GDM1 (cell line): ENCODE measurements around the gene RAB37.
A peak's percentile ranks its signal among the peaks of the same experiment; 100 is the strongest.

ENCODE experiments used
- DNase-seq: peaks from one replicate; lab custom pipeline; 2025; lab: John Stamatoyannopoulos, UW

The RAB37 gene, protein sequence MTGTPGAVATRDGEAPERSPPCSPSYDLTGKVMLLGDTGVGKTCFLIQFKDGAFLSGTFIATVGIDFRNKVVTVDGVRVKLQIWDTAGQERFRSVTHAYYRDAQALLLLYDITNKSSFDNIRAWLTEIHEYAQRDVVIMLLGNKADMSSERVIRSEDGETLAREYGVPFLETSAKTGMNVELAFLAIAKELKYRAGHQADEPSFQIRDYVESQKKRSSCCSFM

DNA sequence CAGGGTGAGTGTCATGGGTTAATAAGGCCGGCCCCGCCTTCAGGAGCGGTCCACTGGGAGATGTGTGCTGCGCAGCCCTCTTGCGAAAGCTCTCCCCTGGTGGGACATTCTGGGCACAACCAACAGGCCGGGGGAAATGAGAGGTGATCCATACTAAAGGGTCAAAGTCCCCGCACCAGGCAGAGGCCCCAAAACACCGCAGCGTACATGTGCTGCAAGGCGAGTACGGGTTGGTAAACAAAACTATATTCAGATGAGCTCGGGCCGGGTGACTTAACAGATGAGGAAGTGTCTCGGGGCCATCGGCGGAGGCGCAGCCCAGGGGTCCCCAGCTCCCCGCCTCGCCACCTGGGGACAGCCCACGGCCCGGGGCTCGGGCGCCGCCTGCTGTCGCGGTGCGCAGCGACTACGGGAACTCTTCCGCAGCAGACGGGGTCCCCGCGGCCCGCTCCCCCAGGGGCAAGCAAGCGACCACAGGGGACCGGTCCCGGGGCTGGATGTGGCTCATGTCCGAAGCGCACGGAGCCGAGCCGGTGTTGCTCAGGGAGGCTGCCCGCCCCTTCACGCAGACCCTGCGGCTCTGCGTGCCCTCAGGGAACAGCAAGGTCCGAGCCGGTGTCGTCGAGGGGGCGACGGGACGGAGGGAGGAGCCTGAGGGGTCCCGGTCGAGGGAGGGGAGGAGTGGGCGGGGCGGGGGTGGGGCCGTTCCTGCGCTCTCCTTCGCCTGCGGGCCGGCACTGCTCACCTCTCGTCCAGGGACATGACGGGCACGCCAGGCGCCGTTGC, at the start of gene RAB37:
RAB37 (plus strand) TSS at position 744 of the 786 bp plus-strand sequence; CDS start at position 761, 17 bp downstream.
- peak; percentile 86 for DNase-seq

DNA sequence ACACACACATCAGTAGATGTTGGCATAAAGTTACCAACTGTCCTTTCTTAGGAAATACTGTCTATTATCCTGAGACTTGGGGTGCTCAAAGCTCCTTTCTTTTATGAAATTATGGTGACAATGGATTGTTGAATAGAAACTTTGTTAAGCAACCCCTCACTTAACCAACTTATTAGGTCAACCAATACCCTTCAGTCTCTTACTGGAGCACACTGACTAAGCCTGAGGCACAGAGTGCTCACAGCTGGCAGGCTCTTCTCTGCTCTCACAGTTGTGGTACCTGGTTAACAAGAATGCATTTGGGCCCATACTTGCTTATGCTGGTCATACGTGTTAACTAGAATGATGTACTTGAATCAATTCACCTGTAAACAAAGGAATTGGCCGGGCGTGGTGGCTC, 49.2 kb upstream of the RAB37 start:
- no peak for DNase-seq

DNA sequence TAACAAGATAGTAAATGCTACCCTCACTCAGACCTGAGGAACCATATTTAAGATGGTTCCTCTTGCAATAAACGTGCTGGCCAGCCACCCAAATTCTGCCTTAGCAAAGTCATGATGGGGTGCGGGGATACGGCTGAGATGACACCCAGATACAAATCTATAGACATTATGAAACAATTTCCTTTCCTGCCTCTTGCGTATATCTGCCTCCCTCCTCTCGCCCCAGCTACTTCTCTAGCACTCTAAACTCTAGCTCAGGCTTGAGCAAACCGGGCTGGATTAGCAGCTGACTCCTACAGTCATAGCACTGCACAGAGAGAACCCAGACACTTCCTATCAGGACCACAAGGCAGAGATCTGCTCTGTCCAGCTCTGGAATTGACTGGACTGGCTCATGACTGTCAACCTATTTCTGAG, 46.6 kb upstream of the RAB37 start:
- no peak for DNase-seq

DNA sequence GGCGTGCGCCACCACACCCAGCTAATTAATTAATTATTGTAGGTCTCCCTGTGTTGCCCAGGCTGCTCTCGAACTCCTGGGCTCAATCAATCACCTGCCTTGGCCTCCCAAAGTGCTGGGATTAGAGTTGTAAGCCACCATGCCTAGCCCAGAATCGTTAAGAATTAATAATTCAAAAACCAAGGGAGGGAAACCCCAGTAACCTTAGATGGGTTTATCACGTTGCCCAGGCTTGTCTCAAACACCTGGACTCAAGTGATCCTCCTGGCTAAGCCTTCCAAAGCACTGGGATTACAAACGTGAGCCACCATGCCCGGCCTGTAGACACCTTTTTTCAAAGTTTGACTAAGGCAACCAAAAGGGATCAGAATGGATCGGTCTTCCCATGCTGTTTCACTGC, 45.9 kb upstream of the RAB37 start:
- DNase-seq = no peak

DNA sequence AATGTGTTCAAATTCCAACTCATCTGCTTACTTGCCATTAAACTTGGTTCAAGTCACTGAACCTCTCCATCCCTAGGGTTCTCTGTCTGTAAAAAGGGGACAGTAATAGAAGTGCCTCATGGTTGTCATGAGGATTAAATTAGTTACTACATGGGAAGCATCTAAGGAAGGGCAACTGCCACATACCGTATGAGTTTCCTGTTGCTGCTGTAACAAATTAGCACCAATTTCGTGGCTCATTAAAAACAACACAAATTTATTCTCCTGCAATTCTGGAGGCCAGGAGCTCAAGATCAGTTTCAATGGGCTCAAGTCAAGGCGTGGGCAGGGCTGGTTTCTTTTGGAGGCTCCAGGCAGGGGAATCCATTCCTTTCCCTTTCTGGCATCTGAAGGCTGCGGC, 43.0 kb upstream of the RAB37 start:
- no peak for DNase-seq

DNA sequence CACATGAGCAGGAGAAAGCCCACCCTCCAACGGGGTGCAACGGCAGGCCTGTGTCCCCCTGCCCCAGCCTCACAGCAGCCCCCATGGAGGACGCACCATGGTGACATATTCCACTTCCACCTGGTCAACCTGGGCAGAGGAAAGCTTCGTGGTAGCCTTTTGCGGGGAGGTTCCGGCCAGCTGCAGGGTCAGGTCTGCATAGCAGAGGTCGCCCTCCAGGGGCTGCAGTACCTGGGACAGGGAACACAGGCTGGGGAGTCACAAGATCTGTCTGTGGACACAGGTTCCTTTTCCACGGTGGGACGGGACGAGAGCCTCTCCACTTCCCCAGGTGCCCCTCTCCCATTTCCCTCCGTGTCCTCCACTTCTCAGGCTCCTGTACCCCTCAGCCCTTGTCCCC, 41.4 kb upstream of the RAB37 start:
- no peak for DNase-seq

DNA sequence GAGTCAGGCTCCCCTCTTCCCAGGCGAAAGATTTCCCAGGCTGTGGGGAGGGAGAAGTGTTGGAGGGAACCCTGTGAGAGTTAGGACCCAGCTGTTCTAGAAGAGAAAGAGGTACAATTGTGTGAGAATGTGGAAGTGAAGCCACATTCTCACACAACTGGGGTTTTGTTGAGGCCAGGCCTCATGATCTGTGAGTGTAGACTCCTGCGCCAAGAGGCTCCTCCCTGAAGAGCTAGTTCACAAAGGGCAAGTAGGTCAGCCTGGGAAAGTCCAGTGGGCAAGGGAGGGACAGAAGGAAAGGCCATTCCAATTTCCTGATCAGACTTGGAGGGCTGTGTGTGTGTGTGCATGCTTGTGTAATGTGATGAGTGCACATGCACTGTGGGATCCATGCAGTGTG, 39.5 kb upstream of the RAB37 start:
- DNase-seq = no peak

DNA sequence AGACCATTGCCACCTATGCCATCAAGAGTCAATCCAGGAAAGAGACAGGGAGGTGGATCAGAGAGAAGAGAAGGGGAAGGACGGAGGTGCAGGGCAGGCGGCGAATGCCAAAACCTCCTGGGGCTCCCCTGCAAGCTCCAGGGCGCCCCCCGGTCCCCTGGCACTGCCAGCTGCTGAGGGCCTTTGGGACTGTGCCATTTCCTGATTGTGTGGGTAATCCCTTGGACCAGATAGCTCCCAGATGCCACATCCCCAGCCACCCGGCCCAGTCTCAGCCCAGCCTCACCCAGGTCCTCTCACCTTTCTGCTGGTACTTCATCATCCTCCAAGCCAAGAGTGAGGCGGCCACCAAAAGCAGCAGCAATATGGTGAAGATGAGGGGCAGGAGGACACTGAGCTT, 39.0 kb upstream of the RAB37 start:
- DNase-seq = no peak

DNA sequence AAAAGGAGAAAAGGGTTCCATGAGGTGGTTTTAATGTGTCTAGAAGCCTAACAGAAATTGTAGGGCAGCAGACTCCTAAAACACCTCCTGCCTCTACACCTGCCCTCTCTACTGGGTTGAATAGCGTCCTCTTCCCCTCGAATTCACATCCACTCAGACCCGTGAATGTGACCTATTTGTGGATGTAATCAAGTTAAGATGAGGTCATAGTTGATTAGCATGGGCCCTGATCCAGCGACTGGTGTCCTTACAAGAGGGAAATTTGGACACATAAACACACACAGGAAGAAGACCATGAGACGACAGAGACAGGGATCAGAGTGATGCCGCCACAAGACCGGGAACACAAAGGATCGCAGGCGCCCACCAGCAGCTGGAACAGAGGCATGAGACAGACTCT, 37.8 kb upstream of the RAB37 start:
- no peak for DNase-seq

DNA sequence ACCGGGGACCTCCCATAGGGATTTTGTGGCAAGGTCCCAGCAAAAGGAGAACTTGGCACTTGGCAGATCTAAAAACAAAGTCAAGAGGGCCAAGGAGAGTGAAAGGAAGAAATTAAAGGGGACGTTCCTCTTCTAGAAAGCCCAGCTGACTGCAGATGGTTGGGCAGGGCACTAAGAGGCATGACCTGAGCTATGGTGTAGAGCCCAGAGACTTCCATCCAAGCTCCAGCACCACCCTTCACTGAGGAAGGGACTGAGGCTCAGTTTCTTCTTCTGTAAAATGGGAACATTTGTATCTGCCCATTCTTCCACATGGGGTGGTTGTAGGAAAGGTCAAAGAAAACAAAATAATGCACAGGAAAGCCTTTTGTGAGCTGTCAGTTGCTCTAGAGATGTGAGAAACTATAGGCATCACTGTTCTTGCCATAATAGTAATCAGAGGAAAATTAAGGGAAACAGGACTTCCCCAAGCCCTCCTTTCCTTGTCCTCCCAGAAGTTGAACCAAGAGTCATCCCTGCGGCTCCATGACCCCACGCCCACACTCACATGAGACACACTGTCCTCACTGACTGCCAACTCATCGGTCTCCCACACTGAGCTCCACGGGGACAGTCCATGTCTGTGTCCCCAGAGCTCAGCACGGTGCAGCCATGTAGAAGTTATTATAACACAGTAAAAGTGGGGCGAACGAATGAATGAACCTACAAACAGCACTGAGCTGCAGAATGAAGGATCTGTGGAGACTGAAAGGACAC, 34.8 kb upstream of the RAB37 start:
- no peak for DNase-seq

DNA sequence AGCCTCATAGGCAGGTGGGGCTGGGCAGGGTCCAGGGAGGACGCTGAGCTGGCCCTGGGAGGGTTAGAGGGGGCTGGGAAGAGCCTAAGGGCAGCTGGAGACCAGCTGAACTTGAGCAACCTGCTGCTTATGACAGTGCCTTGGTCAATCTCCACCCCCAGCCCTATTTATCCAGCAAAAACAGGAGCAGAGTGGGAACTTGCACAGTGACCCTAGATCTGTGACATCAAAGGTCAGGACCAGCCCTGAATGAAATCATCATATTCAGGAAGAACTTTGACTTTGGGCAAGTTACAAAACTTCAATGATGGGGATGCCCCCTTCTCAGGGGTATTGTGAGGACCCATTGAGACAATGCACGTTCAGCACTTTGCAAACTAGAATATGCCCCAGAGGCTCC, 33.7 kb upstream of the RAB37 start:
- DNase-seq = no peak

DNA sequence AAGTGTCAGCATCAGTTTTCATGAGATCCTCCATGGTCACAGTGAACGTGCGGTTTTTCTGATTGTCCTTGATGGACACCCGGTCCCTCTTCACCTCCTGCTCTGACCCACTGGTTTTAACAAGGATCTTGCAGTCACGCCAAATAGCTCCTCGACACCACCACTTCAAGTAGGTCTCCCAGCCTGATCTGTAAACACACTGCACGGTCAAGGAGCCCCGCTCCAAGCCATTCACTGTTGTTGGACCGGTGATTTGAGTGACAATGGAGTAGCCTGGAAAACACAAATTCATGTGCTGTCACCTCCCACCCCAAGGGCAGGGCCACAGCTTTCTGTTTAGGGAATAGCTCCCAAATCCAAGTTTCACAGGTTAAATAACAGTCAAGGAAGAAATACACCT, 32.5 kb upstream of the RAB37 start:
- DNase-seq = no peak

DNA sequence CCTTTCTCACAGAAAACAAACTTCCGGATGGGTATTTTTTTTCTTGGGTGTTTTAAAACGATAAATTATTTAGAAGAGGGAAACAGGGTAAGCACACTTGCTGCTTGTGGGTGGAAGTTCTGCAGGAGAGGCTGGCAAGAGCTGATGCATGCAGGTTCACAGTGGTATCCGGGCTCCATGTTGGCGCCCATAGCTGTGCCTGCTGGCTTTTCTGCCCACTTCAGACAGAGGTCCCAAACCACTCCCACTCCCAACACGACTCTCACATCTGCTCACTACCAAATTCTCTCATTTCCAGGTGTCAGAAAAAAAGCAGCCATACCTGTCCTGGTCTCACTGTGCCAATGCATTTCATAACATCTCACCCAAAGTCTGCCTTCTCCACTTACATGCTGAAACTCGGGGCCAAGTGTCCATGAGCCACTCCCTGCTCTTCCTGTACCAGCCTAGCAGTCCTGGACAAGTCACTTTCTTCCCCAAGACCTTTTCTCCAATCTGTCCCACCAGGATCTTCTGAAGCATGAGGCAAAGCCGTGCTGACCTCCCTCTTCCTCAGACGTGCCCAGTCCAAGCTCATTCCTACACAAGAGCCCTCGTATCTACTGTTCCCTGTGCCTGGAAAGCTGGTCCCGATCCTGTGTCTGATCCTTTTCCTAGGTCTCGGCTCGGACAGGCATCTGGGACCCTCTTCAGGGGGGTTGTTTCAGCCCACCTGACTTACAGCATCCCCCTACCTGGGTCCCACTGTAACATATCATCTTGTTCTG, 25.8 kb upstream of the RAB37 start:
- no peak for DNase-seq

DNA sequence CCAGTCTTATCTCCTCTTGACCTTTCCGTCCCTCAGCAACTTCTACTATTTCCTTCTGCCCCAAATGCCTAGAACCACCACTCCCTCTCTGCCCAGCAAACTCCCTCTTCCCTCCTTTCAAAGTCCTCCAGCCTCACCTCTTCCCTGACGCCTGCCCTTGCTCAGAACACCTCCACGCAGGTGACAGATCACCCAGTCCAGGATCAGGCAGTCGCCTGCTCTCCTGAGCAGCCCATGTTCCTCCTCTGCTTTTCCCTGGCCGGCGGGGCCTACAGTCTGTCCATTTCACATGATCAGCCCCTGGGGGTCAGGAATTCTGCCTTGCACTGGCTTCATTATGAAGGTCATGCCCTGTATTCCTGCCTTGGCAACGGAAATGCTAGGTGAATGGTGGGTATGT, 24.8 kb upstream of the RAB37 start:
- DNase-seq = no peak

DNA sequence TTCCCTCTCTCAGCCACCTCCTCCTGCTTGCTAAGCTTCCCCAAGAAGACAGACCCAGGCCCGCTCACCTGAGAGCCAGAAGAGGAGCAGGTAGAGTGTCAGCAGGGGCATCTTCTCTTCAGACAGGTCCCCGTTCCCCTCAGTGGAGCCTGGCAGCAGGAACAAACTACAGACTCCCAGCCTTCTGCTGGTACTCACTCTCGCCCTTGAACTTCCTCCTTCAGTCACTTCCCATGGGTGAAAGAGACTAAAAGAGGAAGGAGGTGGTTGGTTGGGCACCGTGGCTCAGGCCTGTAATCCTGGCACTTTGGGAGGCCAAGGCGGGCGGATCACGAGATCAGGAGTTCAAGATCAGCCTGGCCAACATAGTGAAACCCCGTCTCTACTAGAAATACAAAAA, 24.3 kb upstream of the RAB37 start, which contains the start of gene CD300LF:
CD300LF (minus strand) TSS at position 168 of the 400 bp plus-strand sequence; CDS start at position 111, 57 bp downstream.
- DNase-seq = peak; percentile 76

DNA sequence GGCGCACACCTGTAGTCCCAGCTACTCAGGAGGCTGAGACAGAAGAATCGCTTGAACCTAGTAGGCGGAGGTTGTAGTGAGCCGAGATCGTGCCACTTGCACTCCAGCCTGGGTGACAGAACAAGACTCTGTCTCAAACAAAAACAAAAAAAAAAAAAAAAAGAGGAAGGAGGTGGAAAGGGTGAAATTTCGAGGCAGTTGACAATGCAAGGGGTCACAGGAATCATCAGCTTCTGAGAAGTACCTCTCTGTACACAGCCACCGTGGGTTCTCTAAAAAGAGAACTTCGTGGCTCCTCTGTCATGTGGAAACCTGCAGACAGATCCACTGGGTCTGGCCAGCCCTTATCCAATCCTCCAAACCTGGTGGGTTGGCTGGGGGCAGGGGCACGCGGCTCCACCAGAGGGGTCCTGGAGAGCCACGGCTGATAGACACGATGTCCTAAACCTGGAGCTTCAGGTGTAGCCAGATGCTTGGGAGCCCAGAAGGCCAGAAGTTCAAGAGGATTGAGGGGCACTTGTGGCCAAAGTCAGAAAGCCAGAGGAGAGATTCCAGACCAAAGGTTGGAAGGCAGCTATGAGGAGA, 23.8 kb upstream of the RAB37 start:
- peak; percentile 45 for DNase-seq

DNA sequence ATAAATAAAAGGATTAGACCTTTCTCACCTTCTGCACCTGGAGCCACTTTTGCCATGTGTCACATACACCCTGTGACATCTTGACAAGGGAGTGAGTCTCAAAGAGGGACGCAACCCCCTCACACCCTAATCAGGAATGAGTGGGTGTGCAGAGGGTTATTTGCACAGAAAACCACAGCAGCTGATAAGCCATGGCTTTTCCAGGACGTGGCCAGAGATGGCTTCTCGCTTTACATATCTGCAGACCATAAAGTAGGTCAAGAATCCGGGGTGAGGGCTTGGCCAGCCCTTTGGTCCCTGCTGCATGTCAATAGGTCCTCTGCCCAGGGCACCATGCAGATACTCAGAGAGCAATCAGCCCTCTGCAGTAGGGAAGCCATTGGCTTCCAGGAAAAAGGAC, 21.9 kb upstream of the RAB37 start:
- no peak for DNase-seq

DNA sequence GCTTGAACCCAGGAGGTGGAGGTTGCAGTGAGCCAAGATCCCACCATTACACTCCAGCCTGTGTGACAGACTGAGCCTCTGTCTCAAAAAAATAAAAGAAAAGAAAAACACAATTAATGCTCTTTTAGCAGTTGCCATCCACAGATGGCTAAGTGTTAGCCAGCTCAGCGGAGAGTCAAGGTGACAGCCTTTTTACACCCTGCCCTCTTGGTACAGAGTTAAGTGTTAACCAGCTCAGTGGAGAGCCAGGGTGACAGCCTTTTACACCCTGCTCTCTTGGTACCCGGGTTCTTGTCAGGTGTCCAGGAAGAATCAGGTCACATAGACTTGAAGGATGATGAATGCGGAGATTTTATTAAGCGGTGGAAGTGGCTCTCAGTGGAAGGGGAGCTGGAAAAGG, 16.6 kb upstream of the RAB37 start:
- no peak for DNase-seq

DNA sequence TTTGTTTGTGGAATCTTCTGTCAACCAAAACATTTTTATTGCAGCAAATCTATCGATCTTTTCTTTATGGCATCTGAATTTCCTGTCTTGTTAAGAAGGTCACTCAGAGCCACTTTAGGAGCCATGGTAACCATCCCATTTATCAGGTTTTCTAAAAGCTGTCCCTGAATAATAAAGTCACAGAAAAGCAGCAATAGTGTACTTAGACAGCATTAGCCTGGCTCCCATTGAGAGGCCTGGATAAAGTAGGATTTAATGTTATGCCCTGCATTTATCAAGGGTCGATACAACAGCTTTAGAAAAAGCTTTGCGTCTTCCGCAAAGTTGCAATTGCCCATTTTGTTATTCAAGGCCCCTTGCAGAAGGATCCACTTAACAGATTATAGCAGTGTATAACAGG, 14.3 kb upstream of the RAB37 start:
- DNase-seq = no peak

DNA sequence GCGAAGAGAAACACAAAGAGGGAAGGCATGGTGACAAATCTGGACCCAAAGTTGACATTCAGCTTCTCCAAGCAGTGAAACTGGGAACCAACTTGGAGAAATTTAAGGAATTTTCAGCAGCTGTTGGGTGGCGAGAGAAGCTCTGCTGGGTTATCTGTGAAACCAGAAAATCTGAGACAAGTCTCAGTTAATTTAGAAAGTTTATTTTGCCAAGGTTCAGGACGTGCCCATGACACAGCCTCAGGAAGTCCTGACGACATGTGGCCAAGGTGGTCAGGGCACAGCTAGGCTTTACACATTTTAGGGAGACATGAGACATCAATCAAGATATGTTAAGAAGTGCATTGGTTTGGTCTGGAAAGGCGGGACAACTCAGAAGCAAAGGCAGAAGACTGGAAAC, 13.2 kb upstream of the RAB37 start:
- no peak for DNase-seq

DNA sequence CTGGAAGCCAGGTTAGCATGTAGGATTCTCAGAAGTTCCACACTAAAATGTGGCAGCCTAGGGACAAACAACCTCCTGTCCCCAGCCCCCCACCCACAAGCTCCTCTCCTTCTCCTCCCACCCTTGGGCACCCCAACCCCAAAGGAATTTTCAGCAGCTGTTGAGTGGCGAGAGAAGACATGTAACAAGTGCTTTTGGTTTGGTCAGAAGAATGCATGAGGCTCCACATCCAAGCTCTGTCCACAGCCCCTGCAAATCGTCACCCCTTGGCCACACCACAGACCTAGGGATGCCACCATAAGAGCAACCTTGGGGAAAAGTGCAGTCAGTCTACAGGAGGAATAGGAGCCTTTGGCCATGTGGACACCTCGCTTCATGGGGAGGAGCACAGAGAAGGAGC, 11.9 kb upstream of the RAB37 start:
- DNase-seq = no peak
